Spleen (tissue), 7 donors: ENCODE data around the gene CHMP4A.

Experiments used
- CTCF ChIP-seq, 11 experiments: fragments of 200-600 bp in 7 of 11; fragments of 450-650 bp in 4 of 11; sonication (generic) in 4 of 11; IDR thresholded peaks in 8 of 11; conservative IDR thresholded peaks in 3 of 11; 1 replicate in 7 of 11; 2 replicates in 4 of 11; pipeline versions ENCODE4 v1.4.0 to v1.8.0; 2016 to 2021; ENCODE audit warnings: antibody characterized with exemption in 11 of 11, inconsistent platforms in 4 of 11, mild to moderate bottlenecking in 1 of 11
- POLR2AphosphoS5 ChIP-seq, 3 donors: sonication (generic); formaldehyde crosslinking; IDR thresholded peaks; one replicate each; pipeline ENCODE4 v1.5.1; 2017; ENCODE audit warnings: antibody characterized with exemption in 3 of 3
- donor health status: DM: no; HTN: no; CAD: no; lungs with moderate emphysema.
- donor health status: DM: no; HTN: no; CAD: no.
- donor health status: DM: no; HTN: no; CAD: no.

GRCh38 chr14:24178399-24179178 lies 34.7 kb downstream of the CHMP4A start:
- TF ChIP-seq CTCF (IDR thresholded peaks at IDR 0.05 in 8 of 11, conservative IDR thresholded peaks at IDR 0.05 in 3 of 11) (no peak), POLR2AphosphoS5 (IDR thresholded peaks at IDR 0.05) (no peak)
